ENCODE data around the gene OR3A3. TPM values are rescaled to one million over a fixed set of nuclear protein-coding genes. Genes with fewer than 3 reads are reported as not detected.
"Not testable (repeated sequence)": the region's sequence is repeated elsewhere in the genome, so short reads cannot be mapped to it uniquely, and the experiment has no call there.

The OR3A3 gene
- total RNA-seq: not detected
- not detected for polyA plus RNA-seq
- long read RNA-seq, donor 1: 0 reads
- long read RNA-seq, donor 2, partial matches to known transcripts: 84 of 164 reads
- long read RNA-seq, donor 2, other reads (novel, unspliced or antisense): 80 of 164 reads
- long read RNA-seq, donor 3: 0 reads

GRCh38 chr17:3411070-3411469, at the start of gene OR3A3:
Gene OR3A3 (plus strand): TSS chr17:3411370.
- TF ChIP-seq POLR2A (IDR thresholded peaks at IDR 0.05): no peak
- TF ChIP-seq EP300 (IDR thresholded peaks at IDR 0.05): no peak
- no peak for TF ChIP-seq CTCF (IDR thresholded peaks at IDR 0.05)
- no peaks in the 10 kb centered on the region for H3K36me3 ChIP-seq
- intact Hi-C loops (cut with DNase I): no loop called here
- H3K9me3 ChIP-seq: no peaks in the 10 kb centered on the region
- DNase-seq: no peak
- H3K4me1 ChIP-seq (ENCODE audit: insufficient read depth): no peaks in the 10 kb centered on the region
- no peaks in the 10 kb centered on the region for H3K27me3 ChIP-seq
- 74 to 82% (median 79%) methylated on average over 3 of the region's 3 CpGs for WGBS, 3 donors
- no peak within 1 kb of the TSS for H3K4me3 ChIP-seq
- H3K27ac ChIP-seq: no peak within 1 kb of the TSS

GRCh38 chr17:3371167-3371566, 40.0 kb upstream of the OR3A3 start:
- H3K36me3 ChIP-seq; H3K4me3 ChIP-seq; DNase-seq; intact Hi-C loops (cut with DNase I); H3K4me1 ChIP-seq (ENCODE audit: insufficient read depth); H3K9me3 ChIP-seq; H3K27me3 ChIP-seq; H3K27ac ChIP-seq: not testable (repeated sequence)
- 76 to 95% (median 80%) methylated on average over 1 to 31 of the region's 31 CpGs for WGBS, 3 donors

- WGBS, 3 donors: 72 to 79% (median 77%) methylated on average over 8 of the region's 8 CpGs
- no peak for DNase-seq
- Histone ChIP-seq H3K27ac (no peak overlapping the region), H3K36me3 (no peaks in the 10 kb centered on the region), H3K4me3 (no peak overlapping the region), H3K27me3 (no peaks in the 10 kb centered on the region), H3K9me3 (no peaks in the 10 kb centered on the region), H3K4me1 (ENCODE audit: insufficient read depth) (no peaks in the 10 kb centered on the region)
- intact Hi-C loops (cut with DNase I): loop anchor here in 1 of 4 donors (1.0 kb wide), 1 partner anchor 23 kb away; no protein-coding TSS in a partner anchor
- TF ChIP-seq EP300 (IDR thresholded peaks at IDR 0.05) (no peak), CTCF (IDR thresholded peaks at IDR 0.05) (no peak), POLR2A (IDR thresholded peaks at IDR 0.05) (no peak)
Measured at GRCh38 chr17:3378321-3378720, 32.8 kb upstream of the OR3A3 start.

- Histone ChIP-seq H3K4me3 (no peak overlapping the region), H3K36me3 (no peaks in the 10 kb centered on the region), H3K27ac (no peak overlapping the region), H3K4me1 (ENCODE audit: insufficient read depth) (no peaks in the 10 kb centered on the region), H3K9me3 (no peaks in the 10 kb centered on the region), H3K27me3 (no peaks in the 10 kb centered on the region)
- WGBS, 3 donors: 72 to 77% (median 74%) methylated on average over 5 of the region's 5 CpGs
- DNase-seq: no peak
- intact Hi-C loops (cut with DNase I): no loop called here
- no peak for TF ChIP-seq CTCF (IDR thresholded peaks at IDR 0.05)
- no peak for TF ChIP-seq EP300 (IDR thresholded peaks at IDR 0.05)
- no peak for TF ChIP-seq POLR2A (IDR thresholded peaks at IDR 0.05)
Measured at GRCh38 chr17:3381957-3382356, 29.2 kb upstream of the OR3A3 start.

- Histone ChIP-seq H3K27ac (no peak within 1 kb of the TSS), H3K9me3 (no peaks in the 10 kb centered on the region), H3K36me3 (no peaks in the 10 kb centered on the region), H3K4me3 (no peak within 1 kb of the TSS), H3K27me3 (no peaks in the 10 kb centered on the region), H3K4me1 (ENCODE audit: insufficient read depth) (no peaks in the 10 kb centered on the region)
- TF ChIP-seq POLR2A (IDR thresholded peaks at IDR 0.05) (no peak), EP300 (IDR thresholded peaks at IDR 0.05) (no peak), CTCF (IDR thresholded peaks at IDR 0.05) (no peak)
- DNase-seq: no peak
- intact Hi-C loops (cut with DNase I): no loop called here
- 21 to 40% (median 27%) methylated on average over 75 to 92 of the region's 92 CpGs for WGBS, 3 donors
Measured at GRCh38 chr17:3385869-3386816, 25.0 kb upstream of the OR3A3 start, which contains the start of gene OR3A2. Gene OR3A2 (minus strand): TSS chr17:3386308.
